Kidney (tissue), 14 donors: ENCODE results near the gene RAI1. TPM values are rescaled to one million over a fixed set of nuclear protein-coding genes. Genes with fewer than 3 reads are reported as not detected.

ENCODE experiments used
- DNase-seq, 5 donors: peaks; one replicate each; pipeline ENCODE4 v3.0.0-alpha.2; 2013 to 2020
- FAIRE-seq: peaks from 2 replicates; lab custom pipeline; 2012; peaks lifted over from hg19 to GRCh38; lab: Jason Lieb, UNC
- H3K27ac ChIP-seq, 2 donors: one replicate each; pipeline ENCODE4 v1.7.0; 2013; ENCODE audit warnings: low read depth in 2 of 2, low read length in 2 of 2, inconsistent platforms in 1 of 2
- H3K27me3 ChIP-seq: one replicate; pipeline ENCODE4 v1.7.1; 2013; ENCODE audit warnings: low read length, inconsistent platforms; ENCODE audit not compliant: control insufficient read depth, insufficient read depth
- H3K36me3 ChIP-seq, 3 donors: one replicate each; pipeline versions ENCODE4 v1.7.0 to v1.7.1; 2013; ENCODE audit warnings: low read length in 3 of 3, control low read depth in 1 of 3, inconsistent platforms in 1 of 3; ENCODE audit not compliant: insufficient read depth in 3 of 3, control insufficient read depth in 2 of 3
- H3K4me1 ChIP-seq, 3 donors: one replicate each; pipeline versions ENCODE4 v1.7.0 to v1.7.1; 2013; ENCODE audit warnings: low read length in 3 of 3, inconsistent platforms in 1 of 3, low read depth in 1 of 3; ENCODE audit not compliant: control insufficient read depth in 2 of 3, insufficient read depth in 2 of 3
- H3K4me3 ChIP-seq, 3 donors: one replicate each; pipeline versions ENCODE4 v1.7.0 to v1.8.1; 2013; ENCODE audit warnings: low read length in 3 of 3, control low read depth in 1 of 3, inconsistent platforms in 1 of 3
- H3K9ac ChIP-seq, 3 donors: one replicate each; pipeline versions ENCODE4 v1.7.0 to v1.7.1; 2013; ENCODE audit warnings: low read length in 3 of 3, control low read depth in 1 of 3, inconsistent platforms in 1 of 3
- H3K9me3 ChIP-seq, 3 donors: one replicate each; pipeline versions ENCODE4 v1.7.0 to v1.7.1; 2013; ENCODE audit warnings: low read length in 3 of 3, control low read depth in 1 of 3, inconsistent platforms in 1 of 3; ENCODE audit not compliant: control insufficient read depth in 2 of 3, insufficient read depth in 1 of 3
- intact Hi-C: fragments of 100-400 bp; cut with DNase I; formaldehyde crosslinking; loops from one replicate; pipeline ENCODE4 v1.11.1; 2022
- polyA plus RNA-seq: library from polyadenylated mRNA; stranded (reverse); fragments of 350-450 nt; fragmentation: Illumina TruSeq; extraction: RNeasy Lipid Tissue Mini Kit (QIAGEN cat#74804); gene quantifications from one replicate; pipeline ENCODE4 v1.2.3, GENCODE V29; 2014; ENCODE audit warnings: low read depth, low replicate concordance; ENCODE audit not compliant: insufficient read depth
- total RNA-seq: library from RNA; stranded (reverse); fragmentation: NEBNext Ultra II Directional; extraction: Animal tissue kit (Norgen Biotek cat#: 25700); gene quantifications from one replicate; pipeline ENCODE4 v1.2.1, GENCODE V29; 2021
- TF ChIP-seq, protein P1 (sequence below): IDR thresholded peaks from 3 replicates; pipeline ENCODE4 v1.5.1; 2012; ENCODE audit warnings: mild to moderate bottlenecking, moderate library complexity, borderline replicate concordance; ENCODE audit not compliant: insufficient read depth; ENCODE audit errors: extremely low read depth
- donor health status: control.
- donor health status: control.
- donor health status: control.
- donor health status: control.
- donor health status: control.
- donor health status: DM: yes; HTN: yes; CAD: no.
- donor health status: Normal renal cell carcinoma (clear cell type).

Gene RAI1
- total and polyA plus RNA-seq, 2 donors from 2014 or later = 6.7 to 50.5 TPM

GRCh38 chr17:17743391-17744112 lies 62.3 kb downstream of the RAI1 start:
- no peak for FAIRE-seq
- Histone ChIP-seq H3K9me3 (no peaks in the 10 kb centered on the region), H3K36me3 (no peaks in the 10 kb centered on the region), H3K4me3 (no peak overlapping the region), H3K27ac (no peak overlapping the region), H3K9ac (no peak overlapping the region), H3K4me1 (peaks cover under 1 to 23% (median 18%) of the 10 kb centered on the region in 3 donors), H3K27me3 (no peaks in the 10 kb centered on the region)
- TF ChIP-seq, protein P1, sequence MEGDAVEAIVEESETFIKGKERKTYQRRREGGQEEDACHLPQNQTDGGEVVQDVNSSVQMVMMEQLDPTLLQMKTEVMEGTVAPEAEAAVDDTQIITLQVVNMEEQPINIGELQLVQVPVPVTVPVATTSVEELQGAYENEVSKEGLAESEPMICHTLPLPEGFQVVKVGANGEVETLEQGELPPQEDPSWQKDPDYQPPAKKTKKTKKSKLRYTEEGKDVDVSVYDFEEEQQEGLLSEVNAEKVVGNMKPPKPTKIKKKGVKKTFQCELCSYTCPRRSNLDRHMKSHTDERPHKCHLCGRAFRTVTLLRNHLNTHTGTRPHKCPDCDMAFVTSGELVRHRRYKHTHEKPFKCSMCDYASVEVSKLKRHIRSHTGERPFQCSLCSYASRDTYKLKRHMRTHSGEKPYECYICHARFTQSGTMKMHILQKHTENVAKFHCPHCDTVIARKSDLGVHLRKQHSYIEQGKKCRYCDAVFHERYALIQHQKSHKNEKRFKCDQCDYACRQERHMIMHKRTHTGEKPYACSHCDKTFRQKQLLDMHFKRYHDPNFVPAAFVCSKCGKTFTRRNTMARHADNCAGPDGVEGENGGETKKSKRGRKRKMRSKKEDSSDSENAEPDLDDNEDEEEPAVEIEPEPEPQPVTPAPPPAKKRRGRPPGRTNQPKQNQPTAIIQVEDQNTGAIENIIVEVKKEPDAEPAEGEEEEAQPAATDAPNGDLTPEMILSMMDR = no peak
- no peak for DNase-seq
- intact Hi-C loops = no loop called here

- FAIRE-seq = no peak
- H3K9ac ChIP-seq = no peak overlapping the region
These were observed 62.9 kb downstream of the RAI1 start for GRCh38 chr17:17744116-17744515.

DNA sequence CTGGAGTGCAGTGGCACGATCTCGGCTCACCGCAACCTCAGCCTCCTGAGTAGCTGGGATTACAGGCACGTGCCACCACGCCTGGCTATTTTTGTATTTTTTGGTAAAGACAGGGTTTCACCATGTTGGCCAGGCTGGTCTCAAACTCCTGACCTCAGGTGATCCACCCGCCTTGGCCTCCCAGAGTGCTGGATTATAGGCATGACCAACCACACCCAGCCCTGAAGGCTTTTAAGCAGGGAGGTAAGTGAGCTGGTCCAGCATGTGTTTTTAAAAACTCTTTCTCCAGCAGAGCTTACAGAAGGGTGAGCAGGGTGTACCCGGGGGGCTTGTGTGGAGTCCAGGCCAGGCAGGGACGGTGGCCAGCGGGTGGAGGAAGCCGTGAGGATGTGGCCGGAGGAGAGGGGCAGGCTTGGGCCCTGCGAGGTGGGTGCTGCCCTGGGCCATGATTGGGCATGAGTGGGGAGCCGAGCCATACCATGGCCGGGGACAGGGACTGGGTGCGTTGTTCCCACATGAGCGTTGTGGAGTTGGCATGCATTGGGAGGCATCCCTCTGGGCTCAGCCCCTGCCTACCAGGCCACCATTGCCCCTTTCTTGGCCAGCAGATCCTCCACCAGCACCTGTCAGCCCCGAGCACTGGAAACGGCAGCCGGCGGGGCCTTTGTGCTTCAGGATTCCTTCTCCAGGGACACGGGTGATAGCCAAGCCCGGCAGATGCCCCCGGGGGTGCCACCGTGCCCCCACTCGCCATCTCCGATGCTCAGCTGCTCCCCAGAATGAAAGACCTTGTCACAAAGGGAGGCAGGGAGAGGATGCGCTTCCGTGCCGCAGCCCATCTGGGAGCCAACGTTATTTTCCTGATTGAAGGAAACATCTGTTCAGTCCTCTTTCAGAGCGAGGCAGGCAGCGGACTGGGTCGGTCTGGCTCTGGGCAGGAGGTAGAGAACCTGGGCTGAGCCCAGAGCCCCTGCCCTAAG lies 64.5 kb downstream of the RAI1 start:
- H3K9me3 ChIP-seq = no peaks in the 10 kb centered on the region
- no peak overlapping the region for H3K4me3 ChIP-seq
- H3K27ac ChIP-seq = no peak overlapping the region
- no peak overlapping the region for H3K9ac ChIP-seq
- no peaks in the 10 kb centered on the region for H3K36me3 ChIP-seq
- H3K27me3 ChIP-seq = no peaks in the 10 kb centered on the region
- FAIRE-seq (no peak), DNase-seq (peak in 1 of 5 donors; percentile 74)
- intact Hi-C loops = no loop called here
- peaks cover 0 to 9% (median 0%) of the 10 kb centered on the region in 3 donors for H3K4me1 ChIP-seq
- TF ChIP-seq, protein P1 = no peak

More at GRCh38 chr17:17744116-17744515, 62.9 kb downstream of the RAI1 start:
- no peak overlapping the region for H3K27ac ChIP-seq
- H3K9me3 ChIP-seq = no peaks in the 10 kb centered on the region
- no peak for DNase-seq
- intact Hi-C loops = no loop called here
- H3K36me3 ChIP-seq = no peaks in the 10 kb centered on the region
- TF ChIP-seq, protein P1 = no peak
- H3K27me3 ChIP-seq = no peaks in the 10 kb centered on the region
- H3K4me3 ChIP-seq = no peak overlapping the region
- H3K4me1 ChIP-seq = peaks cover 0 to 17% (median 12%) of the 10 kb centered on the region in 3 donors
